ENCODE data around the gene MUS81.
A peak's percentile ranks its signal among the peaks of the same experiment; 100 is the strongest.

The MUS81 gene

DNA sequence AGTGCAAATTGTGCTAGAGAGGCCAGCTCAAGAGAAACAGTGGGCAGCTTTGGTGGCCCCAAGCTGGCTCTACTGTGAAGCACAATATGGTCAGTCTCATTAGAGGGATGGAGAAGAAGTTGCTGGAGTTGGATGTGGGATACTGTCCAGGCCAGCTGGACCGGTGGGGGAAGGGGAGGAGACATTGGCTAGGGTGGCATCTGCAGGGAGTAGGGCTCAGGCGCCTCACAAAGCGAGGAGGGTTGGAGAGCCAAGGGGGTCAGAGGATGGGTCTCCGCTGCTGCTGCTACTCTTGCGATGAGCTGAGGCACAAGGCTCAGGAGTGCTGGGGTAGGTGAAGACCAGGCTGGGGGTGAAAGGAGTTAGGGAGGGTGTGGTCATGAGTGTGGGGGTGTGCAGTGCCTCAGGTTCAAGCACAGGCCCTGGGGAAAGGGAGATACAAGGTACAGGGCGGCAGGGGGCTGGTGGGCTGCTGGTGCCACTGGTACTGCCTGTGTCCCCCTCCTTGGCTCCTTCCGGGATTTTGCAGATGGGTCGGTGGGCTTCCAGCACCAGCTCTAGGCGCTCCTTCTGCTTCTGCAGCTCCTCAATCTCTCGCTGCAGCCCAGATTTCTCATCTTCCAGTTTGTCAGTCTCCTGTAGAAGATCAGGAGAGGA is 32.6 kb downstream of the MUS81 start:
- DNase-seq = no peak

DNA sequence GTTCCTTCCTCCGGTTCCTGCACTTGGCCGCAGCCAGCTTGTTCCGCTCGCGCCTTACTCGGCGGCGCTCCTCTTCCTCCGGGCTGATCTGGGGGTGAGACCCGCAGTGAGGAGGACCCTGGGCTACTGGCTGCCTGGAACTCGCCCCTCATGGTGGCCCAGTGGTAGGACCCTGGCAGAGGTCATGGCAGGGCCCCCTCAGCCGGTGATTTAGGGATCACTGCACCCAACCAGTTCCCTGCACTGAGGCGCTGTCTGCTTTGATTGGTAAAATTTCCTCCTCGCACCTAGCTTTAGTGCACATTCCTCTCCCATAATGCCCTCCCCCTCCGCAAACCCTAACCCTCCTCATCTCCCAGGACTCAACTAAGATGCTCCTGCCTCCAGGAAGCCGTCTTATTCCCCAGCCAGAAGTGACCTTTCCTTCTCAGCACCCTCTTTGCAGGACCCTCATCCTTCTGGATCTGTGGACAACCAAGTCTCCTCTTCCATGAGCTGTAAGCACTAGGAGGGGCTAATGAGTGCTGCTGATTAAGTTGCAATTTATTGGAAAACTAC is 33.9 kb downstream of the MUS81 start:
- DNase-seq = peak; percentile 69

DNA sequence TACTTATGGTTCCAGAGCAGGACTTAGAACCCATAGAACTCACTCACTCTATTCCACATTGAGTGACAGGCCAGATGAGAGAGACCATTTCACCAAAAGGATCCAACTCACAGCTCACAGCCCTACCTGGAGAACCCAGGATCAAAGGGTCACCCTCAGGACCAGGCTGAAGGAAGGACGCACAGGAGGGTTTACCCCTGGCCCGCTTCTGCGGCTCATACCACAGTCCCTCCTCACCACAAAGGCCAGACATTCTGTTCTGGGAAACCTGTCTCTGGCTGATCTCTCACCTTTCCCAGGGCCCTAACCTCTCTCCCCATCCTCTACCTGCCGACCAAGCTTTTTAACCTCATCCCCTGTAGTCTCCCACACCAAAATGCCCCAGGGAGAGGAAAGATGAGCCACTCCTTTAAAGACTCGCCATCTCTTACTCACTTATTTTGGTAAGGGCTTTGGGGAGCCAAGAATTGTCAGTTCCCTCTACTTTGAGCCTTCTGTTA is 35.3 kb downstream of the MUS81 start:
- no peak for DNase-seq

DNA sequence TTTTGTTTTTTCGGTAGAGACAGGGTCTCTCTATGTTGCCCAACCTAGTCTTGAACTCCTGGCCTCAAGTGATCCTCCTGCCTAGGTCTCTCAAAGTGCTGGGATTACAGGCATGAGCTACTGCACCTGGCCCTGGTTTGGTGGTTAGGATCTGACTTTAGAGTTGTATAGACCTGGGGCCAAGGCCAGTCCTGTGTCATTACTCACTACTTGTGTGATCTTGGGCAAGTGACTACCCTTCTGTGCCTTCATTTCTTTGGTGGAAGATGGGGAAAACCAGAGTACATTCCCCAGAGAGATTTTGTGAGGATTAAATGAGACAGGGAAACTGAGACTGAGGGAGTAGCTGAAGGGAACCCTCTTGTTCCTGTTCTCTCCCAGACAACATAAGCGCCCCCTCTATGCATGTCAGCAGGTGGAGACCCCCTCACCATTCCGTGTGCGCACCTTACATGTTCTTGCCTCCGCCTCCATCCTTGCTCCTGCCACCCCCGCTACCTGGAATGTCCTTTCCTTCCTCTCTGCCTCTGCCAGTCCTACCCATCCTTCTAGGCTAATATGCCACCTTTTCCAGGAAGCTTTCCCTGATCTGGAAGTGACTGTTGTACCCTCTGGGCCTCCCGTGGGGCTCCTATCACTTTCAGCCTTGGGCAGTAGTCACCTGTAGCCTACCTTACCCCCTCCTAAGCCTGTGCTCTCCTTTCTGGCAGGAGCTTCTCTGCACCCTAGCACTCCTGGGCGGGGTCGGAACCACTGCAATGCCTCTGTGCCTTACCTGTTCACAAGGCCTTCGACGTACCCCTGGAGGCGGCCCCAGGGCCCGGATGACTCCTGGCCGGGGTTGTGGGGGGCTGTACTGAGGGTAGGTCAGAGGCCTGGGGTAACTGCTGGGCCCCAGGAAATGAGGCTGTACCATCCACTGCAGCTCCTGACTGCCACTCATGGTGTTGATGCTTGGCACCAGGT is 36.1 kb downstream of the MUS81 start:
- no peak for DNase-seq

DNA sequence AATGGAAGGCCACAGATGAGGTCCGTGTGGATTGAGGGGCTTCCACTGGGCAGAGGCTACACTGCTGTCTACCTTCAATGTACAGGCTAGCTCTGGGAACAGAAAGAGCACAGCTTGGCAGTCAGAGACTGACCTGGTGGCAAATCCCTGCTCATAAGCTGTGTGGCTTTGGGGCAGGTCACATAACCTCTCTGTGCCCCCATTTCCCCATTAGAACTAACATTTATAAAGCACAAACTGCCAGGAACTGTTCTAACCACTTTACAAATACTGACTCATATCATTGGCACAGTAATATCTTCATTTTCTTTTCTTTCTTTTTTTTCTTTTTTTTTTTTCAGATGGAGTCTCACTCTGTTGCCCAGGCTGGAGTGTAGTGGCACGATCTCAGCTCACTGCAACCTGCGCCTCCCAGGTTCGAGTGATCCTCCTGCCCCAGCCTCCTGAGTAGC is 36.8 kb downstream of the MUS81 start:
- peak; percentile 54 for DNase-seq

DNA sequence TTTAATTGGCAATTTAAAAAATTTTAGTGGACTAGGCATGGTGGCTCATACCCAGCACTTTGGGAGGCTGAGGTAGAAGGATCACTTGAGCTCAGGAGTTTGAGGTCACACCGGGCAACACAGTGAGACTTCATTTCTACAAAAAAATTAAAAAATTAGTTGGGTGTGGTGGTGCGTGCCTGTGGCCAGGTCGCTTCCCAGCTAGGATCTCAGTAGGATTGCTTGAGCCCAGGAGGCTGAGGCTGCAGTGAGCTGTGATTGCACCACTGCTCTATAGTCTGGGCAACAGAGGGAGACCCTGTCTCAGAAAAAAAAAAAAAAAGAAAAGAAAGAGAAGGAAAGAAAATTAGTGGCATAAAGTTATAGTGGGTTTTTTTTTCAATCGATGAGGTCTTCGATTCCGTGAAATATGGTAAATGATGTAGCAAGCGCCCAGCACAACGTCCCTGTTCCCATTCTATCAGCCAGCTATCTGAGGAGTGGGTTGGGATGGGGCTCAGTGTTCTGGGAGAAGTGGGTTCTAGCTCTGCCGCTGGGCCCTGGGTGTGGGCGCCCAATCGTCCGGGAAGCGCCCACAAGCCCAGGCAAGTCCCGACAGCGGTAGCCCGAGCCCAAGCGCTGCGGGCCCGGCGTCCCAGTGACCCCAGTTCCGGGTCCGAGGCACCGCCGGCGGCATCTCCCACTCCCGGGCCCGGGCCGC is 38.6 kb downstream of the MUS81 start:
- DNase-seq = no peak

DNA sequence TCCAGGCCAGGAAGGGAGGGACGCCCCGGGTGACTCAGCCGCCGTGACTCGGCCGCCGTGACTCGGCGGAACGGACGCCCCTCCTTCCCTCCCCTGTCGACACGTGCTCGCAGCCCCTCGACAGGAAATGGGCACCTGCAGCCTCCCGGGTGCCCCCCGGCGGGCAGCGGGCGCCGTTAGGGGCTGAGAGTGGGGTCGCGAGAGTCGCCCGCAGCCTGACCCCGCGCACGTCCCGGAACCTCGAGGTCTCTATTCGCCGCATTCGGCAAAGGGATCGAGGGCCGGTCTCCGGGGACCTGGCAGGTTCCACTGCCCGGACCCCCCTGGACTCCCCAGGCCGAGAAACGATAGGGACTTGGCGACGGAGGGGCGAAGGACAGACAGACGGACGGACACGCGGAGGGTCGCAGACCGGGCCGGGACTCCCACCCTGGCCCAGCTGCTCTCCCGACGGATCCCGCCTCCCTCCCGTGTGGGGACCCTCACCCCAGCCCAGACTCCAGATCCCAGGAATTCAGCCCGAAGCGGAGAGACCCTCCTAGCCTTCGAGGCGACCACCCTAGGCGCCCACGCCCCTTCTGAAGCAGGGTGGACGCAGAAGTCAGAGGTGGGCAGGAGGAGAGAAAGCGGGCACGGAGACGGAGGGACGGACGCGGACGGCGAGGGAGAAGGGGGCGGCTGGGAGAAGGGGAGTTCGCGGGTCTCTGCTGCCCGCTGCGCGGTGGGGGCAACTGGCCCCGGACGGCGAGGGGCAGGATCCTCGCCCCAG is 39.3 kb downstream of the MUS81 start:
- DNase-seq = peak; percentile 82

DNA sequence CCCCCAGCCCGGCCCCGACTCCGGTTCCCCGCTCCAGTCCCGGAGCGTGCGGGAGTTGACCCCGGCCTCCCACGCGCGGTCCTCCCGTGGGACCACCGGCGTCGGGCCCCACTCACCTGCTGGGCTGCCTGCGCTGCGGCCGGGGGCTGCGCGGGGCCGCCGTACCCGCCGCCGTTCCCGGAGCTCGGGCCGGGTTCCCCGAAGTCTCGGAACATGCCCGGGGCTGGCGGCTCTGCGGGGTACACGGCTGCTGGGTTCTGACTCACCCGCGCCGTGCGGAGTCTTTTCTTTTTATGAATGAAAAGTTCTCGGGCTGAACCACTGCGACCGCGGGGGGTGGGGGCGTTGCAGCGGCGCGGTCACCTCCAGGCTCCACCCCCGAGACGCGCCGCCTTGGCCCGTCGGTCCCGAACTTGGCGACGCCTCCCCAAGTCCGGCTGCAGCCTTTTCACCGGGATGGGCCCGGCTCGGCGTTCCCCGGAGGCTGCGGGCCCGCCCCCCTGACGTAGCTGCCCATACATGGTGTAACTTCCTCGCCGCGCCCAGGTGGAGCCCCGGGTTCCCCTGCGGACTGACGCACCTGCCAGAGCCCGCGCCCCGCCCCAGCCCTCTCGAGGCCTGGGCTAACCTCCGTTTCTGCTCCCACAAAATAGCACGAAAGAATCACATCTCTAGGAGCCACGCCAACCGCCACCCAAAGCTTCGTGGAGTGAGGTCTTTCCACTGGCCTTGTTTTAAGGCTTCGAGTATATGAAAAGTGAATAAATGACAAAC is 40.1 kb downstream of the MUS81 start, which contains the start of gene FOSL1:
Gene FOSL1, minus strand, starts transcription at position 264 of the 774 bp plus-strand sequence. Its CDS starts 49 bp downstream, at position 215.
- DNase-seq = peak; percentile 96

DNA sequence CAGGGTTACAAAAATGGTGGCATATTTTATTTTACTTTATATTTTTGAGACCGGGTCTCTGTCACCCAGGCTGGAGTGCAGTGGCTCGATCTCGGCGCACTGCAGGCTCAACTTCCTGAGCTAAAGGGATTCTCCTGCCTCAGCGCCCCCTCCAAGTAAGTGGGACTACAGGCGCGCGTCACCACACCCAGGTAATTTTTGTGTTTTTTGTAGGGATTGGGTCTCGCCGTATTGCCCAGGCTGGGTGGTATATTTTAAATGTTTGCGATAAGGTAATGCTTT is 40.6 kb downstream of the MUS81 start:
- DNase-seq = no peak

DNA sequence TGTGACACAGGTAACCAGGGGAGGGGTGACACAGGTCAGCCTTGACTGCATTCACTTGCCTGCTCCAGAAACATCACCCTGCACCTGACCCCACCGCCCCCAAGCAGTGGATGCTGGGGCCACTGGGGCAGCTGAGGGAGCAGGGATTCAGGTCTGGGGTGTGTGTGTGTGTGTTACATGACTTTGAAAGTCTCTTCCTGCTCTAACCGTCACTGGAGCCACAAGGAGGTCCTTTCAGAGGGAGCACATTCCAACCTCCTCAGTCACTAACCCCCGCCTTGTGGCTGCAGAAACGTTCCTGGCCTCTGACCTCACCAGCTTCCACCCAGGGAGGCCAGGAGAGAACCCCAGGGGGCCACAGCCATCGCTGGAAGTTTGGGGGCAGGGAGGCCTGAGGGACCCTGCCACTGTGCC is 42.8 kb downstream of the MUS81 start:
- DNase-seq = no peak

DNA sequence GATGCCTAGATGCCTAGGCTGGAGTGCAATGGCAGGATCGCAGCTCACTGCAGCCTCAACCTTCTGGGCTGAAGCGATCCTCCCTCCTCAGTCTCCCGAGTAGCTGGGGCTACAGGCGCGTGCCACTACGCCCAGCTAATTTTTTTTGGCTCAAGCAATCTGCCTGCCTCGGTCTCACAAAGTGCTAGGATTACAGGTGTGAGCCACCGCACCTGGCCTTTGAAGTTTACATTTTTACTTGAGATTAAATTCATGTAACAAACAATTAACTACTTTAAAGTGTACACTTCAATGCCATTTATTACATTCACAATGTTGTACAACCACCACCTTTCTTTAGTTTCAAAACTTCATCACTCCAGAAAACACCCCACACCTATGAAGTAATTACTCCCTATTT is 43.5 kb downstream of the MUS81 start:
- DNase-seq = no peak

DNA sequence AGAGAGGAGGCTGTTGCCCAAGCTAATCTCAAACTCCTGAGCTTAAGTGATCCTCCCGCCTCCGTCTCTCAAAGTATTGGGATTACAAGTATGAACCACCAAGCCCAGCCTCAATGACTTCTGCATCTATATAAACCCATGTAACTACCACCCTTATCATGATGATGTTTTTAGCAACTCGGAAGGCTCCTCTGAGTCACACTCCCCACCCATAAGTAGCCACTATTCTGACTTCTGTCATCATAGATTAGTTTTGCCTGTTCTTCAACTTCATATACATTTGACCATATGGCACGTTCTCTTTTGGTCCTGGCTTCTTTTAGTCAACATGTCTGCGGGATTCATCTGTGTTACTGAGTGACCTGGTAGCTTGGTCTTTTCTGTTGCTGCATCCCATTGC is 46.4 kb downstream of the MUS81 start:
- DNase-seq = no peak

DNA sequence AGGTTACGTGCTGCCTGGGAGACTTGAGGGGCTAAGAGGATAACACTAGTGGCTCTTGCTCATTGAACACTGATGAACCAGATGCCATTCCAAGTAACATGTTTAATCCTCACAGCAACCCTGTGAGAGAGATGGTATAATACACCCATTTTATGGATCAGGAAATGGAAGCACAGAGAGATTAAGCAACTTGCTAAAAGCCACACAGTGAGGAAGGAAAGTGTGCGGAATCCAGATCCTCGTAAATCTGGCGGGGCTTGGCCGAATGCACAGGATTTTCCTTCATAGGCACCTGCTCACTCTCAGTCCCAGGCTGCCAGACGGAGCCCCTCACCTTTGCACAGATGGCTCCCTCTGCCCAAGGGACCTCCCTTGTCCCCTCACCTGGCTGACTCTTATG is 47.6 kb downstream of the MUS81 start:
- no peak for DNase-seq

DNA sequence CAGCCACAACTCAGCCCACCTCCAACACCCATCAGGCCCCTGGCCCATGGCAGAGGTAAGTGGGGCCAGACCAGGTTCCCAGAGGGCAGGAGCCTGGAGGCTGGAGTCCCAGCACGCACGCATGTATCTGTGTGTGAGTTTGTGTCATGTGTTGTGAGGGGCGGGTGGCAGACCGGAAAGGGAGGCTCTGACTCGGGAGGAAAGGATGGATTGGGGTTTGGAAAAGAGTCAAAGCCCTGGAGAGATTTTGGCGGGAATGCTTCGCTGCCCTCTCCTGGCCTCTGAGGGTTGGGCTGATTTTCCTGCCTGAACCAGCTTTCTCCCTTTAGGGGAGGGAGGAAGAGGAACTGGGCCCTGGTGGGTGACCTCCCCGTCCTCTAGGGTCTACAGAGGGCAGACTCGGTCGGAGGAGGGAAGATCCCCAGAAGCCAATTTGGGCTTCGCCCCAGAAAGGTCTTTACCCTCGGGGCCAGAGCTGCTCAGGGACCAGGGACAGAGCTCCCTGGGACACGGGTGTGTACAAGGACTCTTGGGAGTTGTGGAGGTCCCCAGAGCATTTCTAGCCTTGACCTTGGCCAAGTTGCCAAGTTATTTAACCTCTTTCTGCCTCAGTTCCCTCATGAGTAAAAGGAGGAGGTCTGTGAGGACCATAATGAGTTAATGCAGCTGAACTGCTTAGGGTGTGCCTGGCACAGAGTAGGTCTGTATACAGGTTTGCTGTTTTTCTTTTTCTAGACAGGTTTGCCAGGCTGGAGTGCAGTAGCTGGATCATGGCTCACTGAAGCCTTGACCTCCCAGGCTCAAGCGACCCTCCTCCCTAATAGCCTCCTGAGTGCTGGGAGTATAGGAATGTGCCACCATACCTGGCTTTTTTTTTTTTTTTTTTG is 51.7 kb downstream of the MUS81 start:
- no peak for DNase-seq

DNA sequence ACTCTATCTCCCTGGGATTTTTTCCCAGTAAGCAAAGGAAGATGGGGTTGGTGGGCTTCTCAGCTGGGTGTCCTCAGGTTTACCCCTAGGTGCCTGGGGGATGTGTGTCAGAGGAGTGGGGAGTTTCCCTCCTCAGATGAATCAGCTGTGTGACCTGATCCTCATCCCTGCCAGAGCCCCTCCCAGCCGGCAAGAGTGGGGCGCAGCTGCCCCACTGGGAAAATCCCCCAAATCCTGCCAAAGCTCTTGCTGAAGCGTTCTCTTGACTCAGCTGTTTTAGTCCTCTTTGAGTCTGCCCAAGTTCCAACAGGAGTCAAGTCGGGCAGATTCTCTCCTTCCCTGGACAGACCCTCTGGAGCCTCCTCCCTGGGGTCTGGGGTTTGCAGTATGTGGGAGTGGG is 52.6 kb downstream of the MUS81 start:
- no peak for DNase-seq

DNA sequence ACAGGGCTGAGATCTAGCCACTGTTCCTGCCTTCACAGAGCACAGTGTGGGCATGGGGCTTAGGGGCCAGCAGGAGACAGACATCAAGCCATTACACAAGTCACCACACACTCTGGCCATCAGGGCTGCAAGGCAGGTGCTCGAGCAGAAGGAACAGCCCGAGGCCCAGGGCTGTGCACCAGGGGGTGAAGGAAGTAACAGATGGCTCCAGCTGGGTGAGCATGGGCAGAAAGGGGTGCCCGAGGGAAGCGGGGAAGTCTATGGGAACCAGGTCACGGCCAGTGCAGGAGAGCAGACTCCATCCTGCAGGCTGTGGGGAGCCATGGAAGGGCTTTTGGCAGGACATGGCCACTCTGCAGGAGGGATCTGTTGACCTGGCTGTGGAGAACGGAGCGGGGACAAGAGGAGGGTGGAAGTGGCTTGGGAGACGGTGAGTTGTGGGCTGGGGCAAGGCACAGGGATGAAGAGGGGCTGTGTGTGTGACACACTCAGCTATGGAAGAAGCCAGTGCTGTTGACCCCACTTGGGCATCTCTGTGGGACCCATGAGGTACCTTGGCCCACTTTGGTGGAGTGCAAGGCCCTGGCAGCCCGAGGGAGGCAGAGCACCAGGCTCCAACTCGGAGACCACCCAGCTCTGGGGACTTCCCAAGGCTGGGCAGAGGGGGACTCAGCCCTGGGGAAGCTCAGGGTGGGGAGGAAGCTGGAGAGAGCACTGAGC is 55.0 kb downstream of the MUS81 start:
- no peak for DNase-seq

DNA sequence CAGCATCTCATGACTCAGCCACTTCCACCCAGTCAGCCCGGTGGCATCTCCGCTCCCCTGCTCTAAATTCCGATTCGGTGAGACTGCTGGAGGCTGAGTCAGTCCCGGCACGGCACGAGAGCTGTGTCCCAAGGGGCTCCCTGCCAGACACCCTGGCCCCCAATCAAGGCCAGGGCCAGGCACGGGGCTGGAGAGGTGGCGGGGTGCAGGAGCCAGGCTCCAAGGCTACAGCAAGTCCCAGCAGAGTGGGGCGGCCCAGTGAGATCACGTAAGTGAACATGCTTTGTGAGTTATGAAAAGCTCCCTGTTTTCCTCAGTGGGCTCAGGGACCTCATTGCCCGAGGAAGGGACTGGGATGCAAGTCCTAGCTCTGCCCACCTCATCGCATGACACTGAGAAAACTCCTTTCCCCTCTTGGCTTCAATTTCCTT is 55.6 kb downstream of the MUS81 start:
- DNase-seq = no peak

Data from activated CD4-positive, alpha-beta T cell treated with anti-CD3 and anti-CD28 coated beads, Interleukin-10, Interleukin-2, amounts not matched to agents 100 ng/mL and 50 ng/mL, durations not matched to agents 16 hours and 8 hours (primary cell).